Omental fat pad (tissue), 4 donors: ENCODE results near the gene ARMC7. TPM values are rescaled to one million over a fixed set of nuclear protein-coding genes. Genes with fewer than 3 reads are reported as not detected.
"Not testable (repeated sequence)": the region's sequence is repeated elsewhere in the genome, so short reads cannot be mapped to it uniquely, and the experiment has no call there.

Experiments used
- ATAC-seq: fragments of 150-250 bp; one replicate; pipeline ENCODE4 v1.9.1; 2016; ENCODE audit warnings: mild to moderate bottlenecking, moderate library complexity; ENCODE audit not compliant: low FRiP score
- DNase-seq: peaks from one replicate; pipeline ENCODE4 v3.0.0-alpha.2; 2019; ENCODE audit warnings: low spot score
- total RNA-seq, 4 donors: library from RNA; depleted of rRNA; stranded (reverse); fragments of >200 nt; gene quantifications; one replicate each; pipeline ENCODE4 v1.1.0, GENCODE V29; 2016
- TF ChIP-seq, protein P1 (sequence below), 3 donors: fragments of 450-650 bp; IDR thresholded peaks; one replicate each; pipeline ENCODE4 v1.5.1; 2016 to 2017; ENCODE audit warnings: antibody characterized with exemption in 3 of 3, mild to moderate bottlenecking in 3 of 3, moderate library complexity in 2 of 3

Gene ARMC7
- total RNA-seq, 4 donors from 2014 or later = 3.1 to 7.7 (median 4.9) TPM

- ATAC-seq (peak; percentile 55), DNase-seq (no peak)
- TF ChIP-seq, protein P1, sequence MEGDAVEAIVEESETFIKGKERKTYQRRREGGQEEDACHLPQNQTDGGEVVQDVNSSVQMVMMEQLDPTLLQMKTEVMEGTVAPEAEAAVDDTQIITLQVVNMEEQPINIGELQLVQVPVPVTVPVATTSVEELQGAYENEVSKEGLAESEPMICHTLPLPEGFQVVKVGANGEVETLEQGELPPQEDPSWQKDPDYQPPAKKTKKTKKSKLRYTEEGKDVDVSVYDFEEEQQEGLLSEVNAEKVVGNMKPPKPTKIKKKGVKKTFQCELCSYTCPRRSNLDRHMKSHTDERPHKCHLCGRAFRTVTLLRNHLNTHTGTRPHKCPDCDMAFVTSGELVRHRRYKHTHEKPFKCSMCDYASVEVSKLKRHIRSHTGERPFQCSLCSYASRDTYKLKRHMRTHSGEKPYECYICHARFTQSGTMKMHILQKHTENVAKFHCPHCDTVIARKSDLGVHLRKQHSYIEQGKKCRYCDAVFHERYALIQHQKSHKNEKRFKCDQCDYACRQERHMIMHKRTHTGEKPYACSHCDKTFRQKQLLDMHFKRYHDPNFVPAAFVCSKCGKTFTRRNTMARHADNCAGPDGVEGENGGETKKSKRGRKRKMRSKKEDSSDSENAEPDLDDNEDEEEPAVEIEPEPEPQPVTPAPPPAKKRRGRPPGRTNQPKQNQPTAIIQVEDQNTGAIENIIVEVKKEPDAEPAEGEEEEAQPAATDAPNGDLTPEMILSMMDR (IDR thresholded peaks at IDR 0.05) = no peak
These were observed 21.0 kb downstream of the ARMC7 start for GRCh38 chr17:75130632-75131277.

DNA sequence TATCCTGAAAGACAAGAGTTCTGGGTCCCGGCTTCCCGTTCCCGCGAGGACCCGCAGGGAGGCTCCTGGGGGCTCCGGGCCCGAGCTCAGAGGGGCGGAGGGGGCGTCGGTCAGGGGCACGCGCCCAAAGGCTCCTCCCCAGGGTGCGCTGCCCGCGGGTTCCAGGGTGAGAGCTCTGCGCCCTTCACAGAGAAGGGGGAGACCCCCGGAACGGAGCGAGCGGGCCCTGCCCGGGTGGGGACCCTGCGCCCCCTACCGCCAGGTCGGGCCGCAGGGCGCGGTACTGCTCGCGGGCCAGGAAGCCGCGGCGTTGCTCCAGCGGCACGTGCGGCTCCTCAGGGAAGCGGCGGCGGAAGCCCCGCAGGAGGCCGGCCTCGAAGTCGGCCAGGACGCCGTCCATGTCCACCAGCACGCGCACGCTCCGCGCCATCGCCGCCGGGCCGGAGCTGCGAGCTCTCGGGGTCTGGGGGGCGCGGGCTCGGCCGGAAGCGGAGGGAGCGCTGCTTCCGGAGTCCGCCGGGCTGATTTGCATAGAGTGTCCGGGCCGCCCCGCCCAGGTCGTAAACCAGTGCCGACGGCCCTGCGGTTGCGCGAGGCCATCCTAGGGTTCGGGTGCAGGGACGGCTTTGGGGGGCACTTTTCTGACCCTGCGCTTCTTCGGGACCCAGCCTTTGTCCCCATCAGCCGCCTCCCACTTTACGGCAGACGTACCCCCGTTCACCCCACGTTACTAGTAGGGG, 21.7 kb downstream of the ARMC7 start, which contains the start of gene NT5C:
Gene NT5C, minus strand, starts transcription at position 465 of the 740 bp plus-strand sequence. Its CDS starts 35 bp downstream, at position 430.
- TF ChIP-seq, protein P1 (IDR thresholded peaks at IDR 0.05) = peak in 1 of 3 donors; percentile 67
- peak; percentile 46 for DNase-seq
- peak; percentile 93 for ATAC-seq

DNA sequence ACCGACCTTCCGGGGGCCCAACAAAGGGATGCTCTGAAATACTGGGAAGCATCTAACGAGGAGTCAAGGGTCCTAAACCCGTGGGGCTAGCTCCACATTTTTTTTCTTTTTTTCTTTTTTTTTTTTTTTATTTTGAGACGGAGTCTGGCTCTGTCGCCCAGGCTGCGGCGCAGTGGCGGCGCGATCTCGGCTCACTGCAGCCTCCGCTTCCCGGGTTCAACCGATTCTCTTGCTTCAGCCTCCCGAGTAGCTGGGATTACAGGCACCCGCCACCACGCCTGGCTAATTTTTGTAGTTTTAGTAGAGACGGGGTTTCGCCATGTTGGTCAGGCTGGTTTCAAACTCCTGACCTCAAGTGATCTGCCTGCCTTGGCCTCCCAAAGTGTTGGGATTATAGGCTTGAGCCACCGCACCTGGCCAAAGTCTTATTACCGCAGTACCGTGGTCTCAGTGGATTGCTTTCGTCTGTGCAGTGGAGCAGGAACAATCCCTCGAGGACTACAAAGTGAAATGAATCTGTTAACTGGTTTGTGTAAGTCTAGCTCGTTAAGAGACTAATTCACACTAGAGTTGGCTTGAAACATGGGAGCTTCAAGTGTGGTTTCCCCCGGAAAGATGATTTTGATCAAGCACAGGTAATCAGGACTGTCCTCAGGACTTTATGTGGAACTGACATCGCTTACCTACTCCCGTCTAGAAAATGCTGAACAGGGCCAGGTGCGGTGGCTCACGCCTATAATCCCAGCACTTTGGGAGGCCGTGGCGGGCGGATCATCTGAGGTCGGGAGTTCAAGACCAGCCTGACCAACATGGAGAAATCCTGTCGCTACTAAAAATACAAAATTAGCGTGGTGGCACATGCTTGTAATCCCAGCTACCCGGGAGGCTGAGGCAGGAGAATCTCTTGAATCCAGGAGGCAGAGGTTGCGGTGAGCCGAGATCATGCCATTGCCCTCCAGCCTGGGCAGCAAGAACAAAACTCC, 22.5 kb downstream of the ARMC7 start:
- ATAC-seq, DNase-seq: not testable (repeated sequence)

GRCh38 chr17:75133001-75133400, 23.2 kb downstream of the ARMC7 start:
- DNase-seq = no peak
- no peak for ATAC-seq
- TF ChIP-seq, protein P1 (IDR thresholded peaks at IDR 0.05) = no peak

GRCh38 chr17:75133607-75134347, 24.0 kb downstream of the ARMC7 start:
- not testable (repeated sequence) for DNase-seq, ATAC-seq

- ATAC-seq = no peak
- DNase-seq = no peak
- TF ChIP-seq, protein P1 (IDR thresholded peaks at IDR 0.05) = no peak
These were observed 25.7 kb downstream of the ARMC7 start for GRCh38 chr17:75135452-75135851.

GRCh38 chr17:75135946-75136345, 26.2 kb downstream of the ARMC7 start:
- TF ChIP-seq, protein P1 (IDR thresholded peaks at IDR 0.05) = no peak
- no peak for DNase-seq
- no peak for ATAC-seq

DNA sequence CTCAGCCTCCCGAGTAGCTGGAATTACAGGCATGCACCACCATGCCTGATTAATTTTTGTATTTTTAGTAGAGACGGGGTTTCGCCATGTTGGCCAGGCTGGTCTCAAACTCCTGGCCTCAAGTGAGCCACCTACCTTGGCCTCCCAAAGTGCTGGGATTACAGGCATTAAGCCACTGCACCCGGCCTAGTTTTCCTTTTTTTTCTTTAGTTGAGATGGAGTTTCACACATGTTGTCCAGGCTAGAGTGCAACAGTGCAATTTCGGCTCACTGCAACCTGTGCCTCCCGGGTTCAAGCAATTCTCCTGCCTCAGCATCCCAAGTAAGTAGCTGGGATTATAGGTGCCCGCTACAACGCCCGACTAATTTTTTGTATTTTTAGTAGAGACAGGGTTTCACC, 28.0 kb downstream of the ARMC7 start:
- DNase-seq, ATAC-seq: not testable (repeated sequence)
